Cardiac muscle cell (in vitro differentiated cells and primary cell): ENCODE measurements around the gene ARHGEF7. TPM values are rescaled to one million over a fixed set of nuclear protein-coding genes. Genes with fewer than 3 reads are reported as not detected.

Experiments
- DNase-seq, 2 donors: peaks; one replicate each; pipeline versions ENCODE4 v3.0.0 to v3.0.0-alpha.2; 2010 to 2017; ENCODE audit warnings: low read depth in 1 of 2, low spot score in 1 of 2
- H3K27ac ChIP-seq: fragments of 200-600 bp; sonication (generic); 2 replicates; pipeline ENCODE4 v1.5.1; 2016
- H3K27me3 ChIP-seq: fragments of 200-600 bp; sonication (generic); 2 replicates; pipeline ENCODE4 v1.6.0; 2016; ENCODE audit warnings: control low read depth
- H3K36me3 ChIP-seq: fragments of 200-600 bp; sonication (generic); 2 replicates; pipeline ENCODE4 v1.5.1; 2016; ENCODE audit warnings: control low read depth
- H3K4me1 ChIP-seq: fragments of 200-600 bp; sonication (generic); 2 replicates; pipeline ENCODE4 v1.8.1; 2017; ENCODE audit warnings: low read depth, mild to moderate bottlenecking, mixed run types
- H3K4me3 ChIP-seq: fragments of 200-600 bp; sonication (generic); 2 replicates; pipeline ENCODE4 v1.5.1; 2016; ENCODE audit warnings: mild to moderate bottlenecking
- H3K9me3 ChIP-seq: fragments of 200-600 bp; sonication (generic); 2 replicates; pipeline ENCODE4 v1.5.1; 2017; ENCODE audit warnings: low read depth, mild to moderate bottlenecking, control low read depth
- CTCF ChIP-seq: IDR thresholded peaks from 2 replicates; pipeline ENCODE4 v1.5.1; 2012; ENCODE audit warnings: low read depth, mild to moderate bottlenecking, low read length
- polyA plus RNA-seq: library from polyadenylated mRNA; unstranded; fragments of >200 nt; fragmentation: Nextera tagmentation; extraction: Ambion mirVana; gene quantifications from 2 replicates; pipeline ENCODE4 v1.2.1, GENCODE V29; 2016
- total RNA-seq: library from RNA; depleted of rRNA; stranded (reverse); fragments of >200 nt; gene quantifications from 2 replicates; pipeline ENCODE4 v1.2.3, GENCODE V29; 2016

Gene ARHGEF7
- total and polyA plus RNA-seq, 2 experiments from 2014 or later = 20.4 to 32.3 TPM

GRCh38 chr13:111241006-111241755 lies 126.1 kb downstream of the ARHGEF7 start:
- H3K4me3 ChIP-seq = no peak overlapping the region
- TF ChIP-seq CTCF = no peak
- no peaks in the 10 kb centered on the region for H3K9me3 ChIP-seq
- peaks cover 23% of the 10 kb centered on the region for H3K36me3 ChIP-seq
- H3K4me1 ChIP-seq = no peaks in the 10 kb centered on the region
- no peak for DNase-seq
- no peaks in the 10 kb centered on the region for H3K27me3 ChIP-seq
- no peak overlapping the region for H3K27ac ChIP-seq

GRCh38 chr13:111241862-111242261 lies 126.8 kb downstream of the ARHGEF7 start:
- no peaks in the 10 kb centered on the region for H3K4me1 ChIP-seq
- no peak overlapping the region for H3K27ac ChIP-seq
- no peak overlapping the region for H3K4me3 ChIP-seq
- no peak for DNase-seq
- H3K36me3 ChIP-seq = peaks cover 29% of the 10 kb centered on the region
- no peaks in the 10 kb centered on the region for H3K27me3 ChIP-seq
- no peaks in the 10 kb centered on the region for H3K9me3 ChIP-seq
- no peak for TF ChIP-seq CTCF

- Histone ChIP-seq H3K4me3 (no peak overlapping the region), H3K27ac (no peak overlapping the region), H3K9me3 (no peaks in the 10 kb centered on the region), H3K4me1 (peaks cover 3% of the 10 kb centered on the region), H3K36me3 (peaks cover 27% of the 10 kb centered on the region), H3K27me3 (no peaks in the 10 kb centered on the region)
- TF ChIP-seq CTCF = no peak
- no peak for DNase-seq
Measured at GRCh38 chr13:111242585-111242984, 127.5 kb downstream of the ARHGEF7 start.

GRCh38 chr13:111243981-111244380 lies 128.9 kb downstream of the ARHGEF7 start:
- peaks cover 17% of the 10 kb centered on the region for H3K4me1 ChIP-seq
- no peak overlapping the region for H3K4me3 ChIP-seq
- H3K27me3 ChIP-seq = no peaks in the 10 kb centered on the region
- DNase-seq = no peak
- no peaks in the 10 kb centered on the region for H3K9me3 ChIP-seq
- H3K36me3 ChIP-seq = peaks cover 25% of the 10 kb centered on the region
- no peak for TF ChIP-seq CTCF
- no peak overlapping the region for H3K27ac ChIP-seq

GRCh38 chr13:111245576-111246384 lies 130.7 kb downstream of the ARHGEF7 start:
- Histone ChIP-seq H3K36me3 (peaks cover 25% of the 10 kb centered on the region), H3K27me3 (no peaks in the 10 kb centered on the region), H3K27ac (no peak overlapping the region), H3K4me1 (peaks cover 24% of the 10 kb centered on the region), H3K9me3 (no peaks in the 10 kb centered on the region), H3K4me3 (no peak overlapping the region)
- peak in 1 of 2 donors; percentile 33 for DNase-seq
- TF ChIP-seq CTCF = no peak
